ENCODE results near the gene XXYLT1.

Gene XXYLT1

DNA sequence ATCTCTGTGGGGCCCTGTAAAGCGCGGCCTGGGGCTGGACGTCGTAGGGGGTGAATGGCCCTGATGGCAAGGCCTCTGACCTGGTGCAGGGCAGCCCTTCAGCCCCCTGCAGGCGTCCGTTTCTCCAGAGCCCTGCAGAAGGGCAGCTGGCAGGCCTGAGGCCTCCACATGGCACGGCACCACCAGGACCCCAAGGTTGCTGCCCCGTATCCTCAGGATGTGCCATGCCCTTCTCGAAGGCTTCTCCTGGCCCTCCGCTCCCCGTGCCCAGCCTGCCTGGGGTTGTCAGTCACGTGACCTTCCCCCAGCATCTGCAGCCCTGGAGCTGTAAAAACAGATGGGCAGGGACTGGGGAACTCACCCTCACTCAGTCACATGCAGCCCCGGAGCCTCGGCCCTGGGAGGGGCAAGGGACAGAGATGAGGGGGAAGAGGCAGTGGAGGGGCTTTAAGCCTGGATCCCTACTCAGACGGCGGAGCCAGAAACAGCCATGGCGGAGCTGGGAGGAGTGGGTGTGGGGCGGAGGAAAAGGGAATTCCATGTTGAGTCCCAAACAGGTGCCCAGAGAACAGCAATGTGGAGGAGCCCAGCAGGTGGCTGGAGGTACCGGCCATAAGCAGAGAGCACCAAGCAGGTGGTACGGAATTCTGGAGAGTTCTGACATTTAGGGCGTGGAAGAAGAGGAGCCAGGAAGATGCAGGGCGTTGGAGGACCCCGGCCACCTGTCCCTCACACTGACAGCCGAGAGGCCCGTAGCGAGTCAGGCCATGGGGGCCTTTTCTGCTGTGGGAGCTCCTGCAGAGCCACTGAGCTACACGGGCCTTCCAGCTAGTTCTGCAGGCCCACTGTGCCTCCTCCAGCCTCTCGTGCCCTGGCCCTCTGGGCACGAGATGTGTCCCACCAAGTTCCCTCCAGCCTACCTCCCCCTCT, 193.1 kb downstream of the XXYLT1 start:
- ChIA-PET POLR2A (no interaction called here), CTCF (no interaction called here)
- DNase-seq (ENCODE audit: low read depth, low spot score): no peak
- TF ChIP-seq, protein P1, sequence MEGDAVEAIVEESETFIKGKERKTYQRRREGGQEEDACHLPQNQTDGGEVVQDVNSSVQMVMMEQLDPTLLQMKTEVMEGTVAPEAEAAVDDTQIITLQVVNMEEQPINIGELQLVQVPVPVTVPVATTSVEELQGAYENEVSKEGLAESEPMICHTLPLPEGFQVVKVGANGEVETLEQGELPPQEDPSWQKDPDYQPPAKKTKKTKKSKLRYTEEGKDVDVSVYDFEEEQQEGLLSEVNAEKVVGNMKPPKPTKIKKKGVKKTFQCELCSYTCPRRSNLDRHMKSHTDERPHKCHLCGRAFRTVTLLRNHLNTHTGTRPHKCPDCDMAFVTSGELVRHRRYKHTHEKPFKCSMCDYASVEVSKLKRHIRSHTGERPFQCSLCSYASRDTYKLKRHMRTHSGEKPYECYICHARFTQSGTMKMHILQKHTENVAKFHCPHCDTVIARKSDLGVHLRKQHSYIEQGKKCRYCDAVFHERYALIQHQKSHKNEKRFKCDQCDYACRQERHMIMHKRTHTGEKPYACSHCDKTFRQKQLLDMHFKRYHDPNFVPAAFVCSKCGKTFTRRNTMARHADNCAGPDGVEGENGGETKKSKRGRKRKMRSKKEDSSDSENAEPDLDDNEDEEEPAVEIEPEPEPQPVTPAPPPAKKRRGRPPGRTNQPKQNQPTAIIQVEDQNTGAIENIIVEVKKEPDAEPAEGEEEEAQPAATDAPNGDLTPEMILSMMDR (IDR thresholded peaks at IDR 0.05; ENCODE audit: insufficient read depth, low read length, missing control alignments): no peak
- H3K4me3 ChIP-seq (ENCODE audit: low read depth, low read length): no peak overlapping the region

GRCh38 chr3:195076981-195077610, 193.9 kb downstream of the XXYLT1 start:
- ChIA-PET CTCF (no interaction called here), POLR2A (no interaction called here)
- no peak for DNase-seq (ENCODE audit: low read depth, low spot score)
- TF ChIP-seq, protein P1 (IDR thresholded peaks at IDR 0.05; ENCODE audit: insufficient read depth, low read length, missing control alignments): no peak
- no peak overlapping the region for H3K4me3 ChIP-seq (ENCODE audit: low read depth, low read length)

DNA sequence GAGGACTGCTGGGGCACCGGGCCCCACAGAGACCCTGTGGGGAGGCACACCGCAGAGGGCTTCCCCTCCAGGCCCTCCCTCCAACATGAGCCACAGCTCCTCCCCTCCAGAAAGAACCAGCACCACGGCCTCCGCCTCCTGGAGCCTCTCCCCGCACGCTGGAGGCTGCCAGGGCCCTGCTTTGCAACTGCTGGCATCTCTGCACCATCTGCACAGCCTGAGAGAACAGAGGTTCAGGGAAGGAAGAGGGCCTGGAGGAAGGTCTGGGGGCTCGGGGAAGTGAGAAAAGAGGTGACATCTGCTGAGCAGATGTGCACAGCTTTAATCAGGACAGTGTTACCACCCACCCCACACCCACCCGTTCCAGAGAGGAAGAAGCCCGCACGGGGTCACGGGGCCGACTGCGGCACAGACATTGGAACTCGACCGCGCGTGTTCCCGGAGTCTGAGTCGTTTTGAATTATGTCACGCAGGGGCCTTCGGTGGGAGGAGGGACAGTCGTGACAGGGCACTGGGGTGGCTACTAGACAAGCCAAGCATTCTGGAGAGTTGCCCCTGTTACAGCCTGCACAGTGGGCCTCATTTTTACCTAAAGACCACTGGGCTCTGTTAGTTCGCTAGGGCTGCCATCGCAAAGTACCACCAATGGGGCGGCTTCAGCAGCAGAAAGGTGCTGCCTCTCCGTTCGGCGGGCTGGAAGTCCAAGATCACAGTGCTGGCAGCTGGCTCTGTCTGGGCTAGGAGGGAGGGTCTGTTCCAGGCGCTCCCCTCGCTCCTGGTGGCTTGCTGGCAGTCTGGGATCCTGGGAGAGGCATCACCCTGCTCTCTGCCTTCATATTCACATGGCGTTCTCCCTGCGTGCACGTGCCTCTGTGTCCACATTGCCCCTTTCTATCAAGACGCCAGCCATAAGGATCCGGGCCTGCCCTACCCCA, 194.8 kb downstream of the XXYLT1 start:
- no peak overlapping the region for H3K4me3 ChIP-seq (ENCODE audit: low read depth, low read length)
- TF ChIP-seq, protein P1 (IDR thresholded peaks at IDR 0.05; ENCODE audit: insufficient read depth, low read length, missing control alignments): no peak
- ChIA-PET CTCF (no interaction called here), POLR2A (no interaction called here)
- no peak for DNase-seq (ENCODE audit: low read depth, low spot score)

DNA sequence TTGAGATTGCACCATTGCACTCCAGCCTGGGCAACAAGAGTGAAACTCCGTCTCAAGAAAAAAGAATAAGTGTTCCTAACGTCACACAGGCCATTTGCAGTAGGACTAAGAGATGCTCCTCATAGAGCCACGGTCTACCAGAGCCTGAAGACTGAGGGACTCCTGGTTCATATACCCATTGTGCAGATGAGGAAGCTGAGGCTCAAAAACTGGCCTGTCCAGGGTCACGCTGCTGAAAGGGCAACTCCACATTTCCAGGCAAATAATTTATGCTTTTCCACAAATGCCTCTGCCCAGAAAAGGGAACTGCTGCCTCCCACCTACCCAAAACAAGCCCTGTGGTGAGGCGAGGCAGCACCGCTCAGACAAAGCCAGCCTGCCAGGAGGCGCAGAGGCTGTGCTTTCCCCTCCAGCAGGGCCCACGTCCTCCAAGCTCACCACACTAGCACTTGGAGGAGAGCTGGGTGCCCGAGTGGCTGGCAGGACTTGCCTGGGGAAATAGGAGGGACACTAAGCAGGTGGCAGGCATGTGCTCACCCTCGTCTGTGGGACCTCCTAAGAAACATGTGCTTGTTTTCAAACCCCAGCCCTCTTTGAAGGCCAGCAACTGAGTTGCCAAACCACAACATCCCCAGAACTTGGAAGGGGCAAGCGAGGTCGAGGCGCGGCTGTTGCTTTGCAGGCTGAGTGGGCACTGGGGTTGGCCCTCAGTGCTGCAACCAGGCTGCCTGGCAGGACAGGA, 195.6 kb downstream of the XXYLT1 start:
- TF ChIP-seq, protein P1 (IDR thresholded peaks at IDR 0.05; ENCODE audit: insufficient read depth, low read length, missing control alignments): no peak
- ChIA-PET POLR2A (no interaction called here), CTCF (interaction anchor here (1.0 kb wide), 1 partner anchor 16 kb away, joined by 3 read pairs; no protein-coding TSS in a partner anchor)
- DNase-seq (ENCODE audit: low read depth, low spot score): no peak
- no peak overlapping the region for H3K4me3 ChIP-seq (ENCODE audit: low read depth, low read length)

DNA sequence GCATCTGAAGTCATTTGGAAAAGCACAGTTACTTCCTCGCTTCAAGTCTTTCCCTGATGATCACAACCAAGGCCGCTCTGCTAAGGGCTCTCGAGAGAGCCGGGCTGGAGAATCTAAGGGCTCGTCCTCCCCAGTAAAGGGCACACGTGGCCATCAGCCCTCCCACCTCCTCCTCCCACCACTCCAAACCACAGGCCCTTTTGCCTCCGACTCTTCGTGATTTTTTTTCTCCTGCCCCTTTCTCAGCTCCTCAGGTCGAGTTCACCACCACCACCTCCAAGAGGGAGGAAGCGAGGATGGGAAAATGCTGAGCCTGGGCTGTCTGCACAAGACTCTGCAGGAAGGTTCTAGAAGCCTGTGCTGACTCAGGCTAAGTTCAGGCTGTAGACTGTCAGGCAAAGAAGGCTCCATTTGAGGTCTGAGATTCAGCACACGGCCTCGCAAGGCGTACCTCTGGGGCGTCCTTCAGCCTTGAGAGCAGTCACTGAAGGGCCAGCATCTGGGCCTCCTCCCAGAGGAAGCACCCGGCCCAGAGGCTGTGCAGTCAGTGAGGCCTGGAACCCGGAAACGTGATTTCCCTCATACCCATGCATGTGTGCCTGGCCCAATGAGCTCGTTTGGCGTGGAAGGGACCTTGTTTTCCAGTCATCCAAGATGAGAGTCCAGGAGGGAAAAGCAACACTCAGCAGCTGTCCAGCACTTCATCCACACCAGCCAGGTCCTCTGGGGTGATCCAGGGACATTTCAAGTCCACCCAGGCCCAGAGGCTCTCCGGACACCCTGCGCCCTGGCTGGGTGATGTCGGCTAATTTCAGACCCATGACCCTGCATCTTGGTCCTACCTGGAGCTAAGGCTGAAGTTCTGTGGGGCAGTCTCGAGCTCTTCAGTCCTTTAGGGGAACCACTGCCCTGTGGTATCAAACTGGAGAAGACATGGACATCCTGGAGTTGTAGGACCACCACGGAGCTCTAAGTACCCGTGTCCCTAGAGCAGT, 196.8 kb downstream of the XXYLT1 start:
- POLR2A ChIA-PET: no interaction called here
- TF ChIP-seq, protein P1 (IDR thresholded peaks at IDR 0.05; ENCODE audit: insufficient read depth, low read length, missing control alignments): no peak
- DNase-seq (ENCODE audit: low read depth, low spot score): no peak
- H3K4me3 ChIP-seq (ENCODE audit: low read depth, low read length): no peak overlapping the region
- CTCF ChIA-PET: interaction anchor here (0.7 to 1.0 kb wide), 2 partner anchors 15 to 33 kb away, joined by 3 to 4 read pairs; no protein-coding TSS in a partner anchor

Data from AG04449 (cell line).